ENCODE data around the gene ZNF407.
A peak's percentile ranks its signal among the peaks of the same experiment; 100 is the strongest.

The ZNF407 gene

DNA sequence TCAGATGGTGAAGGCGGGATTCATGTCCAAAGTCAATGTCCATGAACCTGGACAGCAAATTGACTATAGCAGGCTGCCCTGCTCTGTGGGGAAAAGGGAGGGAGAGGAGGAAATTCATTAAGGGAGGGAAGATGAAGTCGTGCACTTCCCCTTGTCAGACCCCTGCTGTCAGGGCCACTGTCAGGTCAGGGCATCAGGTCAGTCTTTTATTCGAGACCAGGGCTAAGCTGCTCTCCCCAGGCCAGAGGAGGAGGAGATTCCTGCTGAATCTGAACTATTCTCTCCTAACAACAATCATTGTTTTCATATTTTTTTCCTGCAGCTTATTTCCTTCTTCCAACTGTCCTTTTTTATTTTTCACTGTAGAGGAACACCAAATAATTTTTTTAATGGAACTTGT, 46.2 kb upstream of the ZNF407 start:
- Histone ChIP-seq H3K9me3 (replicated peaks; ENCODE audit: insufficient read depth, low read length) (no peaks in the 10 kb centered on the region), H3K27ac (ENCODE audit: low read length) (no peak overlapping the region), H2AFZ (ENCODE audit: low read length) (peak overlapping the region; percentile 19; the same call in 1 of the 2 replicates), H3K9ac (ENCODE audit: low read length) (no peak overlapping the region), H3F3A (ENCODE audit: insufficient read depth, low read length) (no peaks in the 10 kb centered on the region), H3K4me1 (ENCODE audit: low read length) (peaks cover 6% of the 10 kb centered on the region), H3K9me2 (replicated peaks; ENCODE audit: insufficient read depth, low read length) (no peaks in the 10 kb centered on the region), H3K4me3 (ENCODE audit: low read length) (no peak overlapping the region), H3K79me2 (ENCODE audit: low read length) (no peaks in the 10 kb centered on the region), H4K20me1 (ENCODE audit: insufficient read depth, low read length) (no peaks in the 10 kb centered on the region), H3K36me3 (replicated peaks; ENCODE audit: insufficient read depth, low read length) (no peaks in the 10 kb centered on the region), H3K27me3 (replicated peaks; ENCODE audit: insufficient read depth, low read length) (no peaks in the 10 kb centered on the region), H3K4me2 (ENCODE audit: low read depth, low read length) (no peak overlapping the region)
- DNase-seq, result no peak
- TF ChIP-seq, protein P1, sequence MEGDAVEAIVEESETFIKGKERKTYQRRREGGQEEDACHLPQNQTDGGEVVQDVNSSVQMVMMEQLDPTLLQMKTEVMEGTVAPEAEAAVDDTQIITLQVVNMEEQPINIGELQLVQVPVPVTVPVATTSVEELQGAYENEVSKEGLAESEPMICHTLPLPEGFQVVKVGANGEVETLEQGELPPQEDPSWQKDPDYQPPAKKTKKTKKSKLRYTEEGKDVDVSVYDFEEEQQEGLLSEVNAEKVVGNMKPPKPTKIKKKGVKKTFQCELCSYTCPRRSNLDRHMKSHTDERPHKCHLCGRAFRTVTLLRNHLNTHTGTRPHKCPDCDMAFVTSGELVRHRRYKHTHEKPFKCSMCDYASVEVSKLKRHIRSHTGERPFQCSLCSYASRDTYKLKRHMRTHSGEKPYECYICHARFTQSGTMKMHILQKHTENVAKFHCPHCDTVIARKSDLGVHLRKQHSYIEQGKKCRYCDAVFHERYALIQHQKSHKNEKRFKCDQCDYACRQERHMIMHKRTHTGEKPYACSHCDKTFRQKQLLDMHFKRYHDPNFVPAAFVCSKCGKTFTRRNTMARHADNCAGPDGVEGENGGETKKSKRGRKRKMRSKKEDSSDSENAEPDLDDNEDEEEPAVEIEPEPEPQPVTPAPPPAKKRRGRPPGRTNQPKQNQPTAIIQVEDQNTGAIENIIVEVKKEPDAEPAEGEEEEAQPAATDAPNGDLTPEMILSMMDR (IDR thresholded peaks at IDR 0.05; ENCODE audit: low read length), result no peak
- TF ChIP-seq EZH2phosphoT487 (IDR thresholded peaks at IDR 0.05; ENCODE audit: low read length) (no peak), EZH2 (optimal IDR thresholded peaks at IDR 0.05; ENCODE audit: low read depth, low read length) (no peak)

DNA sequence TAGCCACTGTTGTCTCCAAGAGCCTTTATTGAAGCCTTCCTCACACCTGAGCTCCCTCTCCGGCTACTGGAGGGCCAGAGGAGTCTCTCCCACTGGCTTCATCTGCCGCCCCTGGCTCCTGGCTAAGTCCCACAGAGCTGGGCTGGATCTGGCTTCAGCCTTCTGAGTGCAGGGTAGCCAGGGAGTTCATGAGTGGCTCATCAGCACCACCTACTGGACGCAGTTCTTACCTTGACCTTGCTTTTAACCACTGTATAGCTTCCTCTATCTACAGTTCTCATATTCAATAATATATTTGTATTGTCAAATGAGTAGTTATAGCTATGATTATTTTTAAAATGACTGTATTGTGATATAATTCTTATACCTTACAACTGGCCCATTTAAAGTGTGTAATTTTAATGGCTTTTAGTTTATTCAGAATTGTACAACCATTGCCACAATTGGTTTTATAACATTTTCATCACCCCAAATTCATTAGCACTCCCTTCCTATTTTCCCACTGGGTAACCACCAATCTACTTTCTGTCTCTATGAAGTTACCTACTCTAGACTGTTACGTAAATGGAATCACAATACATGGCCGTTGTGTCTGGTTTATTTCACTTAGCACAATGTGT, 45.6 kb upstream of the ZNF407 start:
- Histone ChIP-seq H3K9me2 (replicated peaks; ENCODE audit: insufficient read depth, low read length) (no peaks in the 10 kb centered on the region), H3K36me3 (replicated peaks; ENCODE audit: insufficient read depth, low read length) (no peaks in the 10 kb centered on the region), H3K27ac (ENCODE audit: low read length) (no peak overlapping the region), H3K4me3 (ENCODE audit: low read length) (no peak overlapping the region), H2AFZ (ENCODE audit: low read length) (peak overlapping the region; percentile 19; the same call in 1 of the 2 replicates), H3K4me2 (ENCODE audit: low read depth, low read length) (no peak overlapping the region), H3K79me2 (ENCODE audit: low read length) (no peaks in the 10 kb centered on the region), H3K9me3 (replicated peaks; ENCODE audit: insufficient read depth, low read length) (no peaks in the 10 kb centered on the region), H3K4me1 (ENCODE audit: low read length) (peaks cover 6% of the 10 kb centered on the region), H4K20me1 (ENCODE audit: insufficient read depth, low read length) (no peaks in the 10 kb centered on the region), H3K9ac (ENCODE audit: low read length) (no peak overlapping the region), H3F3A (ENCODE audit: insufficient read depth, low read length) (no peaks in the 10 kb centered on the region), H3K27me3 (replicated peaks; ENCODE audit: insufficient read depth, low read length) (no peaks in the 10 kb centered on the region)
- peak; percentile 85 for DNase-seq
- TF ChIP-seq EZH2 (optimal IDR thresholded peaks at IDR 0.05; ENCODE audit: low read depth, low read length) (no peak), EZH2phosphoT487 (IDR thresholded peaks at IDR 0.05; ENCODE audit: low read length) (no peak)
- TF ChIP-seq, protein P1 (IDR thresholded peaks at IDR 0.05; ENCODE audit: low read length), result peak; percentile 79

DNA sequence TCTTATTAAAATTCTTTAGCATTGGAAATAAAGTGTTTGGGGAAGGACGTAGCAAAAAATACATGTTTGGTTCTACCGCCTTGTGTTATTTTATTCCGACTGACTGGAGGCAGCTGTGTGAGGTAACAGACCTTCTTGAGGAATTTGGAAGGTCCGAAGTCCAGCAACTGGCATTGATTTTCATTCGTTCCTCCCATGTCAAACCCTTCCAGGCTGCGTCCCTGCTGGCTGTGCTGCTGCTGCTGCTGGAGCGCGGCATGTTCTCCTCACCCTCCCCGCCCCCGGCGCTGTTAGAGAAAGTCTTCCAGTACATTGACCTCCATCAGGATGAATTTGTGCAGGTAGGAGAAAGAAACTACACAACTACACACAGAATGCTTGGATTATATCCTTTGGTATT, 41.5 kb upstream of the ZNF407 start:
- Histone ChIP-seq H3K36me3 (replicated peaks; ENCODE audit: insufficient read depth, low read length) (no peaks in the 10 kb centered on the region), H3K79me2 (ENCODE audit: low read length) (no peaks in the 10 kb centered on the region), H4K20me1 (ENCODE audit: insufficient read depth, low read length) (no peaks in the 10 kb centered on the region), H2AFZ (ENCODE audit: low read length) (no peak overlapping the region), H3K4me3 (ENCODE audit: low read length) (no peak overlapping the region), H3K9ac (ENCODE audit: low read length) (no peak overlapping the region), H3K9me3 (replicated peaks; ENCODE audit: insufficient read depth, low read length) (no peaks in the 10 kb centered on the region), H3K27ac (ENCODE audit: low read length) (no peak overlapping the region), H3K4me2 (ENCODE audit: low read depth, low read length) (no peak overlapping the region), H3K27me3 (replicated peaks; ENCODE audit: insufficient read depth, low read length) (no peaks in the 10 kb centered on the region), H3K9me2 (replicated peaks; ENCODE audit: insufficient read depth, low read length) (no peaks in the 10 kb centered on the region), H3K4me1 (ENCODE audit: low read length) (no peaks in the 10 kb centered on the region), H3F3A (ENCODE audit: insufficient read depth, low read length) (no peaks in the 10 kb centered on the region)
- DNase-seq, result no peak
- TF ChIP-seq EZH2phosphoT487 (IDR thresholded peaks at IDR 0.05; ENCODE audit: low read length) (no peak), EZH2 (optimal IDR thresholded peaks at IDR 0.05; ENCODE audit: low read depth, low read length) (no peak)
- TF ChIP-seq, protein P1 (IDR thresholded peaks at IDR 0.05; ENCODE audit: low read length), result no peak

Data from MM.1S (cell line).